NB4 (cell line): Measurements from ENCODE around the gene GLRB.

Experiments used
- MYC ChIP-seq: IDR thresholded peaks from 2 replicates; pipeline ENCODE4 v1.6.1; 2011; ENCODE audit warnings: low read depth, low read length
- POLR2A ChIP-seq: IDR thresholded peaks from 2 replicates; pipeline ENCODE4 v1.6.1; 2011; ENCODE audit warnings: mild to moderate bottlenecking; ENCODE audit not compliant: insufficient read length; ENCODE audit errors: extremely low read depth
- TF ChIP-seq, protein P1 (sequence below): IDR thresholded peaks from one replicate; pipeline ENCODE4 v1.5.1; 2012; ENCODE audit warnings: low read depth, low read length
- TF ChIP-seq, protein P2 (sequence below): IDR thresholded peaks from 2 replicates; pipeline ENCODE4 v1.6.1; 2011; ENCODE audit warnings: low read depth, low read length

DNA sequence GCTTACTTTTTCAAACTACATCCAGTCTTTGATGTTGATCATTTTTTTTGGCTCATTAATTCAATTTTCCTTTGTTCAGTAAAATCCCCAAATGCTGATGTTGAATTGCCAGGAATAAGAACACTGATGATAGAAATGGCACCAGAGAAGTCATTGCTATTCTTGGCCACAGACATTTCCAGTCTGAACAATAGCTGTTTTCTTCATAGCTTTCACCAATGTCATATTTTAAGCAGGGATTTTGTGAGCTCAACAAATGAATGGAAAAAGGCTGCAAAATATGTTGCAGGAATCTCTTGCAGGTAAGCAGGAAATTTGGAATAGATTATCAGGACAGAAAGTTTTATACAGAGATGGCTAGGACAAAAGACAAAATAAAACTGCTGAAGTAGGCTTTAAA lies 40.5 kb upstream of the GLRB start:
- TF ChIP-seq, protein P1, sequence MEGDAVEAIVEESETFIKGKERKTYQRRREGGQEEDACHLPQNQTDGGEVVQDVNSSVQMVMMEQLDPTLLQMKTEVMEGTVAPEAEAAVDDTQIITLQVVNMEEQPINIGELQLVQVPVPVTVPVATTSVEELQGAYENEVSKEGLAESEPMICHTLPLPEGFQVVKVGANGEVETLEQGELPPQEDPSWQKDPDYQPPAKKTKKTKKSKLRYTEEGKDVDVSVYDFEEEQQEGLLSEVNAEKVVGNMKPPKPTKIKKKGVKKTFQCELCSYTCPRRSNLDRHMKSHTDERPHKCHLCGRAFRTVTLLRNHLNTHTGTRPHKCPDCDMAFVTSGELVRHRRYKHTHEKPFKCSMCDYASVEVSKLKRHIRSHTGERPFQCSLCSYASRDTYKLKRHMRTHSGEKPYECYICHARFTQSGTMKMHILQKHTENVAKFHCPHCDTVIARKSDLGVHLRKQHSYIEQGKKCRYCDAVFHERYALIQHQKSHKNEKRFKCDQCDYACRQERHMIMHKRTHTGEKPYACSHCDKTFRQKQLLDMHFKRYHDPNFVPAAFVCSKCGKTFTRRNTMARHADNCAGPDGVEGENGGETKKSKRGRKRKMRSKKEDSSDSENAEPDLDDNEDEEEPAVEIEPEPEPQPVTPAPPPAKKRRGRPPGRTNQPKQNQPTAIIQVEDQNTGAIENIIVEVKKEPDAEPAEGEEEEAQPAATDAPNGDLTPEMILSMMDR, result no peak
- TF ChIP-seq POLR2A (no peak), MYC (no peak)
- TF ChIP-seq, protein P2, sequence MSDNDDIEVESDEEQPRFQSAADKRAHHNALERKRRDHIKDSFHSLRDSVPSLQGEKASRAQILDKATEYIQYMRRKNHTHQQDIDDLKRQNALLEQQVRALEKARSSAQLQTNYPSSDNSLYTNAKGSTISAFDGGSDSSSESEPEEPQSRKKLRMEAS, result no peak
